Smooth muscle cell (in vitro differentiated cells): ENCODE results near the gene WFDC2. TPM values are rescaled to one million over a fixed set of nuclear protein-coding genes. Genes with fewer than 3 reads are reported as not detected.

Source experiments
- DNase-seq: peaks from one replicate; lab custom pipeline; 2025; ENCODE audit not compliant: unreplicated experiment; lab: John Stamatoyannopoulos, UW
- H2AFZ ChIP-seq: fragments of 200-600 bp; sonication (generic); 2 replicates; pipeline ENCODE4 v1.6.0; 2016; ENCODE audit warnings: antibody characterized with exemption, low read depth, mild to moderate bottlenecking
- H3F3A ChIP-seq: fragments of 200-600 bp; sonication (generic); 2 replicates; pipeline ENCODE4 v1.6.0; 2017; ENCODE audit warnings: antibody characterized with exemption, low read depth
- H3K27ac ChIP-seq: fragments of 200-600 bp; sonication (generic); 2 replicates; pipeline ENCODE4 v1.5.1; 2016; ENCODE audit warnings: low read depth, mild to moderate bottlenecking
- H3K27me3 ChIP-seq: fragments of 200-600 bp; sonication (generic); 2 replicates; pipeline ENCODE4 v1.6.1; 2016; ENCODE audit warnings: low read depth, mild to moderate bottlenecking
- H3K36me3 ChIP-seq: fragments of 200-600 bp; sonication (generic); 2 replicates; pipeline ENCODE4 v1.5.1; 2016; ENCODE audit warnings: low read depth
- H3K4me1 ChIP-seq: fragments of 200-600 bp; sonication (generic); 2 replicates; pipeline ENCODE4 v1.5.1; 2016; ENCODE audit warnings: low read depth
- H3K4me2 ChIP-seq: fragments of 200-600 bp; sonication (generic); 2 replicates; pipeline ENCODE4 v1.6.0; 2016; ENCODE audit warnings: mild to moderate bottlenecking
- H3K4me3 ChIP-seq: fragments of 200-600 bp; sonication (generic); 2 replicates; pipeline ENCODE4 v1.5.1; 2016; ENCODE audit warnings: mild to moderate bottlenecking
- H3K79me2 ChIP-seq: fragments of 200-600 bp; sonication (generic); 2 replicates; pipeline ENCODE4 v1.6.0; 2016; ENCODE audit warnings: low read depth, mild to moderate bottlenecking
- H3K9ac ChIP-seq: fragments of 200-600 bp; sonication (generic); 2 replicates; pipeline ENCODE4 v1.6.0; 2016; ENCODE audit warnings: low read depth
- H3K9me3 ChIP-seq: fragments of 200-600 bp; sonication (generic); replicated peaks from 2 replicates; pipeline ENCODE4 v1.5.1; 2016; ENCODE audit warnings: low read depth
- H4K20me1 ChIP-seq: fragments of 200-600 bp; sonication (generic); 2 replicates; pipeline ENCODE4 v1.6.0; 2016; ENCODE audit warnings: low read depth
- WGBS: methylation state at CpG from one replicate; pipeline ENCODE4 v1.1.7; 2016; ENCODE audit warnings: low lambda C conversion rate; 5-methylcytosine and 5-hydroxymethylcytosine counted together
- polyA plus RNA-seq: library from polyadenylated mRNA; unstranded; fragments of >200 nt; fragmentation: Nextera tagmentation; extraction: Ambion mirVana; gene quantifications from 2 replicates; pipeline ENCODE4 v1.2.1, GENCODE V29; 2016
- total RNA-seq: library from RNA; depleted of rRNA; stranded (reverse); fragments of >200 nt; gene quantifications from 2 replicates; pipeline ENCODE4 v1.2.3, GENCODE V29; 2014
- TF ChIP-seq, protein P1 (sequence below): fragments of 200-600 bp; sonication (generic); IDR thresholded peaks from 2 replicates; pipeline ENCODE4 v1.5.1; 2017; ENCODE audit warnings: borderline replicate concordance, mild to moderate bottlenecking, antibody characterized with exemption; ENCODE audit not compliant: insufficient read depth, poor library complexity, severe bottlenecking

The WFDC2 gene
- total and polyA plus RNA-seq, 2 experiments from 2014 or later = 3.0 to 9.5 TPM

DNA sequence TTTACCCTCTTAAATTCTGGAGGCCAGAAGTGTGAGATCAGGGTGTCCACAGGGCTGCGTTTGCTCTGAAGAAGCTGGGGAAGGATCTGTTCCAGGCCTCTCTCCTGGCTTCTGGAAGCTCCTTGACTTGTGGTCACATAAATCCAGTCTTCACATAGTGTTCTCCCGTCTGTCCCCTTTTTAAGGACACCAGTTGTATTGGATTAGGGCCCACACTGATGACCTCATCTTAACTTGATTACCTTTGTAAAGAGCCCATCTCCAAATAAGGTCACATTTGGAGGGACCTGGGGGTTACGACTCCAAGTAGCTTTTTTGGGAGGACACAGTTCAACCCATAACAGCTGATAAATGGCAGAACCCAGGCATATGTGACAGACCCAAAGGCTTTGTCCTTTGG is 20.0 kb upstream of the WFDC2 start:
- 59% methylated on average over 3 of the region's 3 CpGs for WGBS
- no peak overlapping the region for H3K27ac ChIP-seq
- H2AFZ ChIP-seq = no peak overlapping the region
- H3K9ac ChIP-seq = no peak overlapping the region
- H3K4me3 ChIP-seq = no peak overlapping the region
- no peaks in the 10 kb centered on the region for H3K27me3 ChIP-seq
- TF ChIP-seq, protein P1, sequence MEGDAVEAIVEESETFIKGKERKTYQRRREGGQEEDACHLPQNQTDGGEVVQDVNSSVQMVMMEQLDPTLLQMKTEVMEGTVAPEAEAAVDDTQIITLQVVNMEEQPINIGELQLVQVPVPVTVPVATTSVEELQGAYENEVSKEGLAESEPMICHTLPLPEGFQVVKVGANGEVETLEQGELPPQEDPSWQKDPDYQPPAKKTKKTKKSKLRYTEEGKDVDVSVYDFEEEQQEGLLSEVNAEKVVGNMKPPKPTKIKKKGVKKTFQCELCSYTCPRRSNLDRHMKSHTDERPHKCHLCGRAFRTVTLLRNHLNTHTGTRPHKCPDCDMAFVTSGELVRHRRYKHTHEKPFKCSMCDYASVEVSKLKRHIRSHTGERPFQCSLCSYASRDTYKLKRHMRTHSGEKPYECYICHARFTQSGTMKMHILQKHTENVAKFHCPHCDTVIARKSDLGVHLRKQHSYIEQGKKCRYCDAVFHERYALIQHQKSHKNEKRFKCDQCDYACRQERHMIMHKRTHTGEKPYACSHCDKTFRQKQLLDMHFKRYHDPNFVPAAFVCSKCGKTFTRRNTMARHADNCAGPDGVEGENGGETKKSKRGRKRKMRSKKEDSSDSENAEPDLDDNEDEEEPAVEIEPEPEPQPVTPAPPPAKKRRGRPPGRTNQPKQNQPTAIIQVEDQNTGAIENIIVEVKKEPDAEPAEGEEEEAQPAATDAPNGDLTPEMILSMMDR = no peak
- no peaks in the 10 kb centered on the region for H3K4me1 ChIP-seq
- no peak for DNase-seq
- H4K20me1 ChIP-seq = no peaks in the 10 kb centered on the region
- no peaks in the 10 kb centered on the region for H3K9me3 ChIP-seq
- no peaks in the 10 kb centered on the region for H3F3A ChIP-seq
- H3K4me2 ChIP-seq = no peak overlapping the region
- no peaks in the 10 kb centered on the region for H3K36me3 ChIP-seq
- H3K79me2 ChIP-seq = no peaks in the 10 kb centered on the region

DNA sequence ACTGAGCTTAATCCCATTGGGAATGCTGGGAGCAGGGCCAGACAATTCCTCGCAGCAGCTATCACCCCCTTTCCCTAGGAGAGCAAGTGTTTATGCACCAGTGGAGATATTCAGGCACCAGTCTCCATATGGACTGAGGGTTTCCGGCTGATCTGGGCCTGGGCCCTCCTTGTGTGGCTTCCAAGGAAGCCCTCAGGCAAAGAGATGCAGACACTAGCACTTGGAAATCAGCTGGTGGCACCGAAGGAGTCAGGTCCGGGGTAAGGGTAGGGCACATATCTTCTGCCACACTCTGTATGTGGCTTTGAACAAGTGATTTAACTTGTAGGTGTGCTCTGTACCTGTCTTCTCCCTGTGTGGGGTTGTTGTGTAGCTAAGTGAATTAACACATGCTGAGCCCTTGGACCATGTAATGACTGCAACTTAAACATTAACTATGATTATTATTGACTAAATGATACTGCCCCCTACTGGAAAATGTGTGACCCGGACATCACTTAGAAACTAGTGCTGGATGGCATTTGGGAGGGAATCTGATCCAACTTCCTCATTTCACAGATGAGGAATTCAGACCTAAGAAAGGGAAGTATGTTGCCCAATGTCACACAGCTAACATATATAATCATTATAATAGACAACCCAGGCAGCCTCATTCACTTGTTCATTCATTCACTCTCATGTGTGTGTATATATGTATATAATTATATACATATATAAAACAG is 19.3 kb upstream of the WFDC2 start:
- Histone ChIP-seq H4K20me1 (no peaks in the 10 kb centered on the region), H3K27ac (no peak overlapping the region), H3K79me2 (no peaks in the 10 kb centered on the region), H3K4me3 (no peak overlapping the region), H3K4me1 (no peaks in the 10 kb centered on the region), H3K9ac (no peak overlapping the region), H3K27me3 (no peaks in the 10 kb centered on the region), H2AFZ (no peak overlapping the region), H3F3A (no peaks in the 10 kb centered on the region), H3K4me2 (no peak overlapping the region), H3K36me3 (no peaks in the 10 kb centered on the region), H3K9me3 (no peaks in the 10 kb centered on the region)
- WGBS = 54% methylated on average over 5 of the region's 5 CpGs
- TF ChIP-seq, protein P1 = peak; percentile 58
- no peak for DNase-seq

DNA sequence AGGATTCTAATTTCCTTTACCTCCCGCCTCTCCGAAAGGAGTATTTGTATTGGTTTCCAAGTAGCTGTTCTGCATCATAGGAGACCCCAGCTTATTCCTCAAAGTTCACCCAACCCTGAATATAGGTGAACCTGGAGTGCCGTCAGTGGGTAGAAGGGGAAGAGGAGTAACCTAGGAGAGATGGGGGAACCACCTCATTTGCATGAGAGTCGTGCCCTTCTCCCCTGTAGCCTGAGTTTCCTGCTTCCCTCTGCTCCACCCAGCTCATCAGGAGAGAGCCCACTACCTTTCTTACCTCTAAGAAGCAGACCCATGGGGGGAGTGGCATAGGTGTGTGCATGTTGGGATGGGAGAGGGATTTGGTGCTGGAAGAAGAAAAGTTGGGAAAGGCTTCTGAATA is 17.3 kb upstream of the WFDC2 start:
- Histone ChIP-seq H3K27ac (no peak overlapping the region), H3K9me3 (no peaks in the 10 kb centered on the region), H3K4me1 (no peaks in the 10 kb centered on the region), H3K9ac (no peak overlapping the region), H4K20me1 (no peaks in the 10 kb centered on the region), H3K27me3 (no peaks in the 10 kb centered on the region), H3F3A (no peaks in the 10 kb centered on the region), H3K79me2 (no peaks in the 10 kb centered on the region), H2AFZ (no peak overlapping the region), H3K4me2 (no peak overlapping the region), H3K36me3 (no peaks in the 10 kb centered on the region), H3K4me3 (no peak overlapping the region)
- TF ChIP-seq, protein P1 = no peak
- WGBS = 85% methylated on average over 4 of the region's 4 CpGs
- no peak for DNase-seq
